ENCODE data around the gene ENPP6.
A peak's percentile ranks its signal among the peaks of the same experiment; 100 is the strongest.
"Not testable (repeated sequence)": the region's sequence is repeated elsewhere in the genome, so short reads cannot be mapped to it uniquely, and the experiment has no call there.

ENPP6 gene

DNA sequence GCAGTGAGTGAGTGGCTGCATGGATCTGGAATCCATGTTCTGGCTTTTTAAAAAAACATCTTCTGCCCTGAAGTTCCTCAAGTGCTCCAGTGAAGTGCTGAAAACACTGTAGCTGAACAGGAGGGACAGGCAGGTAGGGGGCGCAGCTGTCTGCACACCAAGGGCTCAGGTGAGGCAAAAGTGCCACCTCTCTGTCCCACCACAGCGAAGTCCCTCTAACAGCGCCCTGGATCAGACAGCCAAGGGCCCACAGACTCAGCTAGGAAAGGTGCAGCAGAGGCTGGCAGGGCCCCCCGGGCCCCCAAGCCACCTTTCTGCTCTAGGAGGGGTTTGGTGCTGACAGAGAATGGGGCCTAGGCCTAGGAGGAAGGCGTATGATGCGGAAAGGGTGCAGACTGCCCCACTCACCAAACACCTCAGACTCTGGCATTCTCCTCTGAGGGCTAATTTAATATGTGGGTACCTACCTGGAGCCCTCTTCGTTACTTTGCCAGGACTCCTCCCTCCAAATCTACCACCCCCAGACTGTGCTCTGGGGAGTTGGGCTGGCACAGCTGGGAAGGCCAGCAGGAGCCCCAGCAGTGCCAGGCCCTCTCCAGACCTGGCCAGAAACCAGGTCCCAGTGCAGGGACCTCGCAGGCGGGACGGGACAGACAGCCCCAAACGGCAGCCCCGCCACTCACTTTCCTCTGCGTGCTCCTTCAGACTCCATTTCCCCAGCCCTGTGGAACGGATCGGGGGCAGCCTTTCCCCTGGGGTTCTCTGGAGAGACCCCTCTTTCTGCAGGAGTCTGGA is 73.7 kb downstream of the ENPP6 start:
- peak in 1 of 2 experiments; percentile 16 for DNase-seq (ENCODE audit: low spot score in 2 of 2)
- Histone ChIP-seq H3K9me3 (no peaks in the 10 kb centered on the region), H3K4me3 (no peak overlapping the region), H3K36me3 (replicated peaks) (no peaks in the 10 kb centered on the region), H3K27me3 (ENCODE audit: low read depth) (no peaks in the 10 kb centered on the region), H3K4me1 (no peaks in the 10 kb centered on the region)
- in situ Hi-C loops (cut with MboI; ENCODE audit: low sequenced_read_pairs), result no loop called here

DNA sequence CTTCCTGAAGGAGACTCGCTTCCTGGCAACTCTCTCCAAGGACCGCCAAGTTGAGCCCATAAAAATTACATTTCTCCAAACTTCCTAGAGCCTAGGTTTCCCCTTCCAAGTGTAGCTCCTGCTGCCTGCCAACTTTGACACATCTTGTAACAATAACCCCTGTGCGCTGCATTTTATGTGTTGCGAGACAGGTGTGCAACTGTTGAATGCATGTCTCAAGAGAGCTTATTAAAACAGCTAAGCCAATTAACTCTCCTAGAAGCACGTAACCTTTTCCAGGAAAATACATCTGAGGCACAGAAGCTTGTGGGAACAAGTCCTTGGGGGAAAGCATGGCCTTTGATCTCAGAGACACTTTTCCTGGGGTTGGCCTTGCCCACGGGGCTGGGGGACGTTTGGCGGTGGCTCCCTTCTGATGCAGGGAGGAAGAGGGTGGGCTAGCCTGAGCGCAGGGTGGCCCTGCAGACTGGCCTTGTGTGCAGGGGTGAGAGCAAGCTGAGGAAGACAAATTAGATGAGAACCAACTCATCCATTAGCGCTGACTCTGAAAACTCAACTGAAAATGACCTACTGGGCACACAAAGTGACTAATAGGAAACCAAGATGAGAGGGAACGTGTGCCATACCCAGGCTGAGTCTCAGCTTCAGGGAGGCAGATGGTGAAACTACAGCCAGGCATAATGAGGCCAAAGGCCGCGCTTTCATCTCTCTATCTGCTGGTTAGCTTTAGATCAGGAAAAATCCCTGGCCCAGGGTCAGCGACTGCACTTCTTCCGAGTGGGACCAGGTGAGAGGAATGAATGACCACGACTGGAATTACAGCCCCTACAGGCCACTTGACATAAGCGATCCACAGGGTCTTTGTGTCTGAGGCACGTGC is 75.3 kb downstream of the ENPP6 start:
- in situ Hi-C loops (cut with MboI; ENCODE audit: low sequenced_read_pairs), result no loop called here
- no peak for DNase-seq (ENCODE audit: low spot score in 2 of 2)
- H3K27me3 ChIP-seq (ENCODE audit: low read depth), result no peaks in the 10 kb centered on the region
- H3K9me3 ChIP-seq, result no peaks in the 10 kb centered on the region
- no peak overlapping the region for H3K4me3 ChIP-seq
- no peaks in the 10 kb centered on the region for H3K4me1 ChIP-seq
- no peaks in the 10 kb centered on the region for H3K36me3 ChIP-seq (replicated peaks)

DNA sequence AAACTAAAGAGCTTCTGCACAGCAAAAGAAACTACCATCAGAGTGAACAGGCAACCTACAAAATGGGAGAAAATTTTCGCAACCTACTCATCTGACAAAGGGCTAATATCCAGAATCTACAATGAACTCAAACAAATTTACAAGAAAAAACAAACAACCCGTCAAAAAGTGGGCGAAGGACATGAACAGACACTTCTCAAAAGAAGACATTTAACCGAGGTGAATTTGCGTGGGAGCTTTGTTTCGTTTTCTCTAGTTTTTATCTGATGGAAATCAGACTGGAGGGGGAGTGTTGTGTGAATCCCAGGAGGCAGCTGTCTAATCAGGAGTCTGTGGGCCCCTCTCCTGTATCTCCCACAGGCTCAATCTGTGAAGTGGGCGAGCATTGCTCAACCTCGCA is 76.8 kb downstream of the ENPP6 start:
- H3K36me3 ChIP-seq (replicated peaks); in situ Hi-C loops (cut with MboI; ENCODE audit: low sequenced_read_pairs); H3K4me1 ChIP-seq; DNase-seq (ENCODE audit: low spot score in 2 of 2); H3K27me3 ChIP-seq (ENCODE audit: low read depth); H3K4me3 ChIP-seq; H3K9me3 ChIP-seq: not testable (repeated sequence)

DNA sequence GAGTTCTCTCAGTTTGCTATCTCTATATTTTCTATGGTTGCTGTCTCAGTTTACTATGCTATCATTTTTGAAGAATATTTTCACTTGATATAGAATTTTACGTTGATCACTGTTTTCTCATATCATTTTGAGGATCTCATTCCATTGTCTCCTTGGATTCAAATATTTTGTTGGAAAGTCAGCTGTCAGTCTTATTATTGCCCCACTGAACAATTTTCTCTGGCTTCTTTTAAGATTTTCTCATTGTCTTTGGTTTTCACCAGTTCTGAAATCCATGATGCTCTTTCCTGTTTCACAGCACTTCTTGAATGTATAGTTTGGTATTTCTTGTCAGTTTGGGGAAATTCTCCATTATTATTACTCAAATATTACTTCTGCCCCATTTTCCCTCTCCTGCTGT is 81.1 kb downstream of the ENPP6 start:
- Histone ChIP-seq H3K27me3 (ENCODE audit: low read depth) (no peaks in the 10 kb centered on the region), H3K9me3 (peaks cover 6% of the 10 kb centered on the region; the same call in 1 of the 2 replicates), H3K4me3 (no peak overlapping the region), H3K36me3 (replicated peaks) (no peaks in the 10 kb centered on the region), H3K4me1 (no peaks in the 10 kb centered on the region)
- DNase-seq (ENCODE audit: low spot score in 2 of 2), result no peak
- in situ Hi-C loops (cut with MboI; ENCODE audit: low sequenced_read_pairs), result no loop called here

- Histone ChIP-seq H3K36me3 (replicated peaks) (no peaks in the 10 kb centered on the region), H3K9me3 (peaks cover 4% of the 10 kb centered on the region; the same call in 1 of the 2 replicates)
- in situ Hi-C loops (cut with MboI; ENCODE audit: low sequenced_read_pairs), result no loop called here
These were observed 90.9 kb downstream of the ENPP6 start for GRCh38 chr4:184126800-184127199.

GRCh38 chr4:184122631-184123408 is 94.9 kb downstream of the ENPP6 start:
- DNase-seq (ENCODE audit: low spot score in 2 of 2), result no peak
- Histone ChIP-seq H3K27me3 (ENCODE audit: low read depth) (peaks cover 3% of the 10 kb centered on the region; the same call in 1 of the 2 replicates), H3K9me3 (peaks cover 4% of the 10 kb centered on the region; the same call in 1 of the 2 replicates), H3K36me3 (replicated peaks) (no peaks in the 10 kb centered on the region), H3K4me1 (no peaks in the 10 kb centered on the region), H3K4me3 (no peak overlapping the region)
- in situ Hi-C loops (cut with MboI; ENCODE audit: low sequenced_read_pairs), result no loop called here

More at GRCh38 chr4:184126800-184127199, 90.9 kb downstream of the ENPP6 start:
- H3K4me1 ChIP-seq, result no peaks in the 10 kb centered on the region
- H3K27me3 ChIP-seq (ENCODE audit: low read depth), result peaks cover 5% of the 10 kb centered on the region
- DNase-seq (ENCODE audit: low spot score in 2 of 2), result no peak
- H3K4me3 ChIP-seq, result no peak overlapping the region

GRCh38 chr4:184120549-184121127 is 97.0 kb downstream of the ENPP6 start:
- H3K4me3 ChIP-seq, result no peak overlapping the region
- peaks cover under 1% of the 10 kb centered on the region; the same call in 1 of the 2 replicates for H3K27me3 ChIP-seq (ENCODE audit: low read depth)
- no peaks in the 10 kb centered on the region for H3K36me3 ChIP-seq (replicated peaks)
- H3K4me1 ChIP-seq, result no peaks in the 10 kb centered on the region
- H3K9me3 ChIP-seq, result no peaks in the 10 kb centered on the region
- DNase-seq (ENCODE audit: low spot score in 2 of 2), result no peak
- in situ Hi-C loops (cut with MboI; ENCODE audit: low sequenced_read_pairs), result no loop called here

GRCh38 chr4:184117662-184118199 is 99.9 kb downstream of the ENPP6 start:
- H3K9me3 ChIP-seq, result no peaks in the 10 kb centered on the region
- H3K27me3 ChIP-seq (ENCODE audit: low read depth), result no peaks in the 10 kb centered on the region
- in situ Hi-C loops (cut with MboI; ENCODE audit: low sequenced_read_pairs), result no loop called here
- H3K4me1 ChIP-seq, result no peaks in the 10 kb centered on the region
- no peak for DNase-seq (ENCODE audit: low spot score in 2 of 2)
- no peak overlapping the region for H3K4me3 ChIP-seq
- no peaks in the 10 kb centered on the region for H3K36me3 ChIP-seq (replicated peaks)

- no peak for DNase-seq (ENCODE audit: low spot score in 2 of 2)
- Histone ChIP-seq H3K27me3 (ENCODE audit: low read depth) (no peaks in the 10 kb centered on the region), H3K4me3 (no peak overlapping the region), H3K9me3 (no peaks in the 10 kb centered on the region), H3K4me1 (no peaks in the 10 kb centered on the region), H3K36me3 (replicated peaks) (no peaks in the 10 kb centered on the region)
- in situ Hi-C loops (cut with MboI; ENCODE audit: low sequenced_read_pairs), result no loop called here
These were observed 102.3 kb downstream of the ENPP6 start for GRCh38 chr4:184115399-184115798.

- in situ Hi-C loops (cut with MboI; ENCODE audit: low sequenced_read_pairs), result no loop called here
- Histone ChIP-seq H3K36me3 (replicated peaks) (no peaks in the 10 kb centered on the region), H3K27me3 (ENCODE audit: low read depth) (no peaks in the 10 kb centered on the region), H3K4me3 (no peak overlapping the region), H3K9me3 (no peaks in the 10 kb centered on the region), H3K4me1 (no peaks in the 10 kb centered on the region)
- no peak for DNase-seq (ENCODE audit: low spot score in 2 of 2)
These were observed 103.2 kb downstream of the ENPP6 start for GRCh38 chr4:184114431-184114830.

DNA sequence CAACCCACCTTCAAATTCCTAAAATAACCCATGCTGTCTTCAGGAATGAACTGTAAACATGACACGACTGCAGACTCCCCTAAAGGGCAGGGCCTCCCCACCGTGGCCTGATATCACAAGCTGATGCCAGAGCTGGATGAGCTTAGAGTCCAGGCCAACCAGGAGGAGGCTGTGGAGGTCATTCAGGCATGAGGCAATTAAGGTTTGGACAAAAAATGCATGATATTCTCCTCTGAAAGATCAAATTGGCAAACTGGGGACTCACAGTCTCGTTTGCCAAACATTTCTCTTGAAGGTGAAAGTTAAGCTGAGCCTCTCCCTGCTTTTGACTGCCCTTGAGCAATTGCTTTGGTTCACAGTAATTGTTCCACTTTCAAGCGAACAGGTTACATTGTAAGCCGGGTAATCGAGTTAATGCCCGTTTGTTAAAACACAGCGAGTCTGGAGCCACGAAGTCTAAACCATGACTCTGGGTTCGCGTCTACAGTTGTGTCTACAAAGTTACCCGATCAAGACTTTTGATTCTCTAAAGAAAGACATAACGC is 105.6 kb downstream of the ENPP6 start:
- no peak overlapping the region for H3K4me3 ChIP-seq
- no peaks in the 10 kb centered on the region for H3K9me3 ChIP-seq
- no peak for DNase-seq (ENCODE audit: low spot score in 2 of 2)
- in situ Hi-C loops (cut with MboI; ENCODE audit: low sequenced_read_pairs), result no loop called here
- no peaks in the 10 kb centered on the region for H3K36me3 ChIP-seq (replicated peaks)
- no peaks in the 10 kb centered on the region for H3K4me1 ChIP-seq
- H3K27me3 ChIP-seq (ENCODE audit: low read depth), result no peaks in the 10 kb centered on the region

DNA sequence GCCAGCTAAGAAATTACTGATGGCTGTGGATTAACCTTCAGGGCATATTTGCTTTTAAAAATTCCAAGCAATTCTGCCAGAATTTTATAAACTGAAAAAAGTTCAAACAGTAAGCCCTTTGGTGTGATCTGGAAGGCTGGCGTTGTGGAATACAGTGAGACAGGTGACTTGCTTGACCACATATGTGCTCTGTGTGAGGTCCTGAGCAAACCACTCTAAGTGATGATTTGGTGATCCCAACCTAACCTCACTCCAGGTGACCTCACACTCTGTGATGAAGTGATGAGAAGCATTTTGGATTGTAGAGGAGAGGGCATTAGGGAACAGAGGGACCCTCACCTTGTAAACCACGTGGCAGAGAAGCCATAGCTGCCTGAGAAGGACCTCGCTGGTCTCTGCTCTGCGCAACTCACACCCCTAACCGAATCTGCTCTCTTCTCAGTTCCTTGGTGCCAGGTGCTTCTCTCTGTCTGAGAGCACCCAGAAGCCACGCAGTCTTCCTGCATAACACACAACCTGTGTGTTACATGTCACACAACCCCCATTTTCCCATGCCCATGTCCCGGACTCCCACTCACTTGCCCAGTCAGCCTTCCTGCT is 106.3 kb downstream of the ENPP6 start:
- H3K4me1 ChIP-seq, result no peaks in the 10 kb centered on the region
- H3K9me3 ChIP-seq, result no peaks in the 10 kb centered on the region
- no peaks in the 10 kb centered on the region for H3K27me3 ChIP-seq (ENCODE audit: low read depth)
- H3K36me3 ChIP-seq (replicated peaks), result no peaks in the 10 kb centered on the region
- DNase-seq (ENCODE audit: low spot score in 2 of 2), result no peak
- in situ Hi-C loops (cut with MboI; ENCODE audit: low sequenced_read_pairs), result no loop called here
- no peak overlapping the region for H3K4me3 ChIP-seq
